ENCODE data around the gene SLC24A3.

SLC24A3 gene

DNA sequence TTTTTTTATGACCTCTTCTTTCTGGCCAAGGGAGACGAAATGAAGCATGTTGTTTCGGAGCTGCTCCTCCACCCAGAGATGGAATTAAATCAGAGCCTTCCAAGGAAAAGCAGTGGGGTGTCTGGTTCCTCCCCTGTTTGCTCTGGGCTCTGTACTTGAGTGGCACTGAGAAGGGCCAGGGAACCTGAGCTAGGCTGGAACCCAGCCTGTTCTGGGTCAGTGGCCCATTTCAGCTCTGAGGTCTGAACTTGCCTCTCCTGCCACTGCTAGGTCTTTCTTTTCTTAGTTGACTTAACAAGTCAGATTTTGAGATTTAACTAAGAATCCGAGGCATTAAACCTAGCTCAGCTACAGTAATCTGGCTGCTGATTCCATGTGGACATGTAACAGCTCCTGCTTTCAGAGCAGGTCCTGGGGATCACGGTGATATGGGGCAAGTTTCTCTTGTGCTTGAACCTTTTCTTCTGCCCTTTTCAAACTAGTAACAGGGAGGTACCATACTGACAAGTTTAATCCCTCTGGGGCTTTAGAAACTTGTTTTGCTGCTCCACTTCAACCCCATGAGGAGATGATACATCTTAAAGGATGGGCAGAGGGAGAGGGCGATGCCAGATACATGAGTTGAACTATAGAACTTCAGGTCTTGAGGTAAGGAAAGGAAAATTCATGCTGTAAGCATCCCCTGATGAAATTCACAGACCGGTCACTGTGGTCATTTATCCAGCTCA lies 101.1 kb downstream of the SLC24A3 start:
- Histone ChIP-seq H3K27me3 (ENCODE audit: insufficient read depth, low read length) (no peaks in the 10 kb centered on the region), H3K9me3 (ENCODE audit: insufficient read depth, low read depth, low read length) (no peaks in the 10 kb centered on the region), H3K4me1 (ENCODE audit: insufficient read depth, low read length) (no peaks in the 10 kb centered on the region), H3K9ac (ENCODE audit: low read depth, low read length) (no peak overlapping the region), H3K4me3 (ENCODE audit: low read length) (no peak overlapping the region), H3K36me3 (ENCODE audit: insufficient read depth, low read depth, low read length) (no peaks in the 10 kb centered on the region), H3K27ac (ENCODE audit: low read length) (no peak overlapping the region)

DNA sequence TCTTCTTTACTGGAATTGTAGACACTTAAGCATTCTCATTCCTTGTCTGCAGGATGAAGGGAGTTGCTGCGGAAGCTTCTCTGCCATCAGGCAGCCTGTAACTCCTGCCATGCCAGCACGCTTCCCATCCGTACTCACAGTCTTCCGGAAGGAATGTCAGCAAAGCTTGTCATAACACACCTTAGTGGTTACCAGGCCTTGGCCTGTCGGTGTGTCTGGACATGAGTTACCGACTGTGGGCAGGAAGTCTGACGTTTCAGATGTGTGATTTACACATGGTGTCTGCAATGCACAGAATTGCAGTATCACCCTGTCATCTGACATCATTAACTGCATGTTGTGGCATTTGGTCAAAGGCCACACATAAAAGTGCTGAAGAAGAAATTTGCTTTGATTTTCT lies 102.2 kb downstream of the SLC24A3 start:
- Histone ChIP-seq H3K9me3 (ENCODE audit: insufficient read depth, low read depth, low read length) (no peaks in the 10 kb centered on the region), H3K4me3 (ENCODE audit: low read length) (no peak overlapping the region), H3K9ac (ENCODE audit: low read depth, low read length) (no peak overlapping the region), H3K36me3 (ENCODE audit: insufficient read depth, low read depth, low read length) (no peaks in the 10 kb centered on the region), H3K27me3 (ENCODE audit: insufficient read depth, low read length) (no peaks in the 10 kb centered on the region), H3K27ac (ENCODE audit: low read length) (no peak overlapping the region), H3K4me1 (ENCODE audit: insufficient read depth, low read length) (no peaks in the 10 kb centered on the region)

DNA sequence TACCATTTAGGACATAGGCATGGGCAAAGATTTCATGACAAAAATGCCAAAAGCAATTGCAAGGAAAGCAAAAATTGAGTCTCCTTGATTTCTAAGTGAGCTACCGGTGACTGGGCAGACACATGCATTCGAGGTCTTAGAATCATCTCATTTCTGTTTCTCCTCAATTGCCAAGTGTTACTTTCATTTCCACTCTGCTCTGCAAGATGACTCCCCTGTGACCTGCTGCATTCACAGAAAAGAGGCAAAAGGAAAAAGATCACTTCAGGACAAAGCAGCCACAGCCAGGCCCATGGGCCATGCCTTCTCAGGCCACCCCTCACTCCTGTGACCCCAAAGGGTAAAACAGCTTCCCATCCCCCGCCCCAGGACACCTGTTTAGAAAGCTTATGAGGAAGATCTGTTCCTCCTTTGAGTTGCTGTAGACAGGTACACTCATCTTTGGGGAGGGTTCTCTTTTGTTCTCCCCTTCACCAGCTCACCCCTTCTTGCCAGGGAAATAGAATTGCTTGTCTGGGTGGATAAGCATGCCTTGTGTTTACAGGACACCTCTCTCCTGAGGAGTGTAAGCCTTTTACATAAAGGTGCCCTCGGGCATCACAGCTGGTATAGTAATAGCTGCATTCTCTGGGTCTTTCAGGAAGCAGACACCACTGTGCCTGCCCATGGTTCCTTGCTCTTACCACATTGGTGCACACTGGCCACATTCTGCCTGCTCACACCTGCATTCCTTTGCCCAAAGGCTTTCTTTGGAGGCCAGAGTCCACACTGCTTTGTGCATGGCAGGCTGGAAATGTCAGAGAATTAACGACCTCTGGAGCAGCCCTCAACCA lies 105.0 kb downstream of the SLC24A3 start:
- H3K9ac ChIP-seq (ENCODE audit: low read depth, low read length) = no peak overlapping the region
- H3K9me3 ChIP-seq (ENCODE audit: insufficient read depth, low read depth, low read length) = no peaks in the 10 kb centered on the region
- H3K4me1 ChIP-seq (ENCODE audit: insufficient read depth, low read length) = no peaks in the 10 kb centered on the region
- no peaks in the 10 kb centered on the region for H3K27me3 ChIP-seq (ENCODE audit: insufficient read depth, low read length)
- no peak overlapping the region for H3K4me3 ChIP-seq (ENCODE audit: low read length)
- no peaks in the 10 kb centered on the region for H3K36me3 ChIP-seq (ENCODE audit: insufficient read depth, low read depth, low read length)
- no peak overlapping the region for H3K27ac ChIP-seq (ENCODE audit: low read length)

GRCh38 chr20:19318610-19319009 lies 106.2 kb downstream of the SLC24A3 start:
- Histone ChIP-seq H3K4me1 (ENCODE audit: insufficient read depth, low read length) (no peaks in the 10 kb centered on the region), H3K4me3 (ENCODE audit: low read length) (no peak overlapping the region), H3K27ac (ENCODE audit: low read length) (no peak overlapping the region), H3K27me3 (ENCODE audit: insufficient read depth, low read length) (no peaks in the 10 kb centered on the region), H3K9ac (ENCODE audit: low read depth, low read length) (no peak overlapping the region), H3K9me3 (ENCODE audit: insufficient read depth, low read depth, low read length) (no peaks in the 10 kb centered on the region), H3K36me3 (ENCODE audit: insufficient read depth, low read depth, low read length) (no peaks in the 10 kb centered on the region)

- no peaks in the 10 kb centered on the region for H3K4me1 ChIP-seq (ENCODE audit: insufficient read depth, low read length)
- no peaks in the 10 kb centered on the region for H3K9me3 ChIP-seq (ENCODE audit: insufficient read depth, low read depth, low read length)
- no peak overlapping the region for H3K9ac ChIP-seq (ENCODE audit: low read depth, low read length)
- no peak overlapping the region for H3K4me3 ChIP-seq (ENCODE audit: low read length)
- no peak overlapping the region for H3K27ac ChIP-seq (ENCODE audit: low read length)
- no peaks in the 10 kb centered on the region for H3K36me3 ChIP-seq (ENCODE audit: insufficient read depth, low read depth, low read length)
- H3K27me3 ChIP-seq (ENCODE audit: insufficient read depth, low read length) = no peaks in the 10 kb centered on the region
Observed at GRCh38 chr20:19320005-19320404, 107.6 kb downstream of the SLC24A3 start.

GRCh38 chr20:19321176-19321575 lies 108.7 kb downstream of the SLC24A3 start:
- H3K9ac ChIP-seq (ENCODE audit: low read depth, low read length) = no peak overlapping the region
- no peaks in the 10 kb centered on the region for H3K27me3 ChIP-seq (ENCODE audit: insufficient read depth, low read length)
- no peaks in the 10 kb centered on the region for H3K36me3 ChIP-seq (ENCODE audit: insufficient read depth, low read depth, low read length)
- H3K4me1 ChIP-seq (ENCODE audit: insufficient read depth, low read length) = no peaks in the 10 kb centered on the region
- H3K4me3 ChIP-seq (ENCODE audit: low read length) = no peak overlapping the region
- H3K27ac ChIP-seq (ENCODE audit: low read length) = no peak overlapping the region
- H3K9me3 ChIP-seq (ENCODE audit: insufficient read depth, low read depth, low read length) = no peaks in the 10 kb centered on the region

- no peaks in the 10 kb centered on the region for H3K36me3 ChIP-seq (ENCODE audit: insufficient read depth, low read depth, low read length)
- no peaks in the 10 kb centered on the region for H3K27me3 ChIP-seq (ENCODE audit: insufficient read depth, low read length)
- no peak overlapping the region for H3K4me3 ChIP-seq (ENCODE audit: low read length)
- no peak overlapping the region for H3K9ac ChIP-seq (ENCODE audit: low read depth, low read length)
- no peaks in the 10 kb centered on the region for H3K9me3 ChIP-seq (ENCODE audit: insufficient read depth, low read depth, low read length)
- H3K27ac ChIP-seq (ENCODE audit: low read length) = no peak overlapping the region
- no peaks in the 10 kb centered on the region for H3K4me1 ChIP-seq (ENCODE audit: insufficient read depth, low read length)
Observed at GRCh38 chr20:19322061-19322985, 109.9 kb downstream of the SLC24A3 start.

GRCh38 chr20:19327401-19327800 lies 115.0 kb downstream of the SLC24A3 start:
- Histone ChIP-seq H3K4me1 (ENCODE audit: insufficient read depth, low read length) (no peaks in the 10 kb centered on the region), H3K27me3 (ENCODE audit: insufficient read depth, low read length) (no peaks in the 10 kb centered on the region), H3K9ac (ENCODE audit: low read depth, low read length) (no peak overlapping the region), H3K4me3 (ENCODE audit: low read length) (no peak overlapping the region), H3K9me3 (ENCODE audit: insufficient read depth, low read depth, low read length) (no peaks in the 10 kb centered on the region), H3K27ac (ENCODE audit: low read length) (no peak overlapping the region), H3K36me3 (ENCODE audit: insufficient read depth, low read depth, low read length) (no peaks in the 10 kb centered on the region)

- Histone ChIP-seq H3K4me1 (ENCODE audit: insufficient read depth, low read length) (no peaks in the 10 kb centered on the region), H3K36me3 (ENCODE audit: insufficient read depth, low read depth, low read length) (no peaks in the 10 kb centered on the region), H3K27me3 (ENCODE audit: insufficient read depth, low read length) (no peaks in the 10 kb centered on the region), H3K9ac (ENCODE audit: low read depth, low read length) (no peak overlapping the region), H3K4me3 (ENCODE audit: low read length) (no peak overlapping the region), H3K27ac (ENCODE audit: low read length) (no peak overlapping the region), H3K9me3 (ENCODE audit: insufficient read depth, low read depth, low read length) (no peaks in the 10 kb centered on the region)
Observed at GRCh38 chr20:19328676-19329075, 116.2 kb downstream of the SLC24A3 start.

GRCh38 chr20:19330038-19330437 lies 117.6 kb downstream of the SLC24A3 start:
- Histone ChIP-seq H3K4me3 (ENCODE audit: low read length) (no peak overlapping the region), H3K27ac (ENCODE audit: low read length) (no peak overlapping the region), H3K4me1 (ENCODE audit: insufficient read depth, low read length) (no peaks in the 10 kb centered on the region), H3K9ac (ENCODE audit: low read depth, low read length) (no peak overlapping the region), H3K27me3 (ENCODE audit: insufficient read depth, low read length) (no peaks in the 10 kb centered on the region), H3K9me3 (ENCODE audit: insufficient read depth, low read depth, low read length) (no peaks in the 10 kb centered on the region), H3K36me3 (ENCODE audit: insufficient read depth, low read depth, low read length) (no peaks in the 10 kb centered on the region)

GRCh38 chr20:19330731-19331130 lies 118.3 kb downstream of the SLC24A3 start:
- Histone ChIP-seq H3K9ac (ENCODE audit: low read depth, low read length) (no peak overlapping the region), H3K9me3 (ENCODE audit: insufficient read depth, low read depth, low read length) (no peaks in the 10 kb centered on the region), H3K4me1 (ENCODE audit: insufficient read depth, low read length) (no peaks in the 10 kb centered on the region), H3K27me3 (ENCODE audit: insufficient read depth, low read length) (no peaks in the 10 kb centered on the region), H3K4me3 (ENCODE audit: low read length) (no peak overlapping the region), H3K27ac (ENCODE audit: low read length) (no peak overlapping the region), H3K36me3 (ENCODE audit: insufficient read depth, low read depth, low read length) (no peaks in the 10 kb centered on the region)

Data from iPS-20b (cell line).